Heart right ventricle (tissue), 16 donors: Measurements from ENCODE around the gene CD300H. TPM values are rescaled to one million over a fixed set of nuclear protein-coding genes. Genes with fewer than 3 reads are reported as not detected.
A peak's percentile ranks its signal among the peaks of the same experiment; 100 is the strongest.

Experiments used
- ATAC-seq, 8 donors: fragments of 200-7000 bp; cut with Tn5 transposase; one replicate each; pipeline ENCODE4 v1.9.1; 2020; ENCODE audit warnings: mild to moderate bottlenecking in 8 of 8, moderate library complexity in 8 of 8, moderate number of reproducible peaks in 1 of 8
- DNase-seq, 2 donors: peaks; one replicate each; pipeline ENCODE4 v3.0.0-alpha.2; 2020
- H3K27ac ChIP-seq, 10 donors: fragments of 200-600 bp; sonication (generic) in 2 of 10; one replicate each; pipeline versions ENCODE4 v1.5.0 to v1.8.0; 2020 to 2022; ENCODE audit warnings: mild to moderate bottlenecking in 3 of 10
- H3K27me3 ChIP-seq, 7 donors: fragments of 200-600 bp; one replicate each; pipeline ENCODE4 v1.8.0; 2021 to 2022; ENCODE audit warnings: mild to moderate bottlenecking in 2 of 7
- H3K36me3 ChIP-seq, 9 donors: fragments of 200-600 bp; sonication (generic) in 1 of 9; one replicate each; pipeline versions ENCODE4 v1.5.0 to v1.8.0; 2020 to 2022; ENCODE audit warnings: mild to moderate bottlenecking in 2 of 9
- H3K4me1 ChIP-seq, 9 donors: fragments of 200-600 bp; sonication (generic) in 1 of 9; one replicate each; pipeline versions ENCODE4 v1.5.0 to v1.8.0; 2020 to 2022; ENCODE audit warnings: mild to moderate bottlenecking in 4 of 9
- H3K4me3 ChIP-seq, 10 donors: fragments of 200-600 bp; sonication (generic) in 2 of 10; one replicate each; pipeline versions ENCODE4 v1.5.0 to v1.8.0; 2020 to 2022; ENCODE audit warnings: mild to moderate bottlenecking in 7 of 10, moderate library complexity in 2 of 10
- H3K9me3 ChIP-seq, 11 donors: fragments of 200-600 bp in 10 of 11; sonication (generic) in 2 of 11; one replicate each; pipeline versions ENCODE4 v1.5.0 to v1.8.0; 2013 to 2022; ENCODE audit warnings: mild to moderate bottlenecking in 2 of 11, control low read depth in 1 of 11, moderate library complexity in 1 of 11
- WGBS, 2 donors: extraction: QIAGEN DNeasy Blood & Tissue Kit; methylation state at CpG; one replicate each; pipeline ENCODE4 v1.1.7; 2013; ENCODE audit warnings: inconsistent platforms in 1 of 2; 5-methylcytosine and 5-hydroxymethylcytosine counted together
- intact Hi-C, 10 donors: fragments of 100-400 bp; cut with DNase I; formaldehyde crosslinking; loops; one replicate each; pipeline versions ENCODE4 v1.11.1 to v1.14.2; 2022
- polyA plus RNA-seq, 2 donors: library from polyadenylated mRNA; stranded (reverse); fragments of 200-250 nt; gene quantifications; one replicate each; pipeline ENCODE4 v1.2.3, GENCODE V29; 2013
- total RNA-seq, 10 donors: library from RNA; stranded (reverse); fragmentation: NEBNext Ultra II Directional in 3 of 10; extraction: Animal tissue kit (Norgen Biotek cat#: 25700) in 3 of 10; gene quantifications; one replicate each; pipeline versions ENCODE4 v1.2.1 to v1.2.4, GENCODE V29; 2021 to 2023
- TF ChIP-seq, protein P1 (sequence below), 9 donors: fragments of 200-600 bp; sonication (generic) in 2 of 9; IDR thresholded peaks; one replicate each; pipeline versions ENCODE4 v1.5.0 to v1.8.0; 2021 to 2022; ENCODE audit warnings: antibody characterized with exemption in 9 of 9, mild to moderate bottlenecking in 5 of 9, moderate library complexity in 1 of 9
- donor health status: Arrhythmogenic right ventricular cardiomyopathy.
- donor health status: ischemic (EF 13 %, LVEDD 7.1; RV severe dilation, severe dysfunction).
- donor health status: healthy with polysubstance abuse.
- donor health status: DM: no; HTN: yes; CAD: no.
- donor health status: DM: no; HTN: no; CAD: no.
- donor health status: ischemic (EF 25% LVEDD 6.9; RV normal size, moderate dysfunction).
- donor health status: ischemic (EF 25% LVEDD 5.7; RV mildly dilated, moderate dysfunction).
- donor health status: healthy.
- donor health status: DM: yes; HTN: yes; CAD: no.
- donor health status: Ischemic cardiomyopathy.
- donor health status: ischemic (EF 35%, LVEDD 5.7; RV mildly dilated, moderate dysfunction).
- donor health status: nonischemic (EF 11% LVEDD 7.7; RV severe dilation, severe dysfunction).
- donor health status: DM: yes; HTN: yes; CAD: no.
- donor health status: PGD.
- donor health status: ischemic (EF 29% LVEDD 5.4; RV normal size, mild dysfunction).
- donor health status: nonischemic (EF 23%, LVEDD 6.1; RV moderate dilation, normal function).

Gene CD300H
- total and polyA plus RNA-seq, 12 donors, result 0.49 to 0.97 TPM; not detected in 10

GRCh38 chr17:74516561-74517328 is 50.6 kb downstream of the CD300H start:
- Histone ChIP-seq H3K4me3 (no peak overlapping the region), H3K4me1 (peaks cover 0 to 40% (median 0%) of the 10 kb centered on the region in 9 donors), H3K9me3 (peaks cover 0 to 5% (median 0%) of the 10 kb centered on the region in 11 donors), H3K36me3 (no peaks in the 10 kb centered on the region), H3K27me3 (peaks cover 0 to 13% (median 2%) of the 10 kb centered on the region in 7 donors), H3K27ac (peak overlapping the region in 1 of 10 donors; percentile 47)
- TF ChIP-seq, protein P1, sequence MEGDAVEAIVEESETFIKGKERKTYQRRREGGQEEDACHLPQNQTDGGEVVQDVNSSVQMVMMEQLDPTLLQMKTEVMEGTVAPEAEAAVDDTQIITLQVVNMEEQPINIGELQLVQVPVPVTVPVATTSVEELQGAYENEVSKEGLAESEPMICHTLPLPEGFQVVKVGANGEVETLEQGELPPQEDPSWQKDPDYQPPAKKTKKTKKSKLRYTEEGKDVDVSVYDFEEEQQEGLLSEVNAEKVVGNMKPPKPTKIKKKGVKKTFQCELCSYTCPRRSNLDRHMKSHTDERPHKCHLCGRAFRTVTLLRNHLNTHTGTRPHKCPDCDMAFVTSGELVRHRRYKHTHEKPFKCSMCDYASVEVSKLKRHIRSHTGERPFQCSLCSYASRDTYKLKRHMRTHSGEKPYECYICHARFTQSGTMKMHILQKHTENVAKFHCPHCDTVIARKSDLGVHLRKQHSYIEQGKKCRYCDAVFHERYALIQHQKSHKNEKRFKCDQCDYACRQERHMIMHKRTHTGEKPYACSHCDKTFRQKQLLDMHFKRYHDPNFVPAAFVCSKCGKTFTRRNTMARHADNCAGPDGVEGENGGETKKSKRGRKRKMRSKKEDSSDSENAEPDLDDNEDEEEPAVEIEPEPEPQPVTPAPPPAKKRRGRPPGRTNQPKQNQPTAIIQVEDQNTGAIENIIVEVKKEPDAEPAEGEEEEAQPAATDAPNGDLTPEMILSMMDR (IDR thresholded peaks at IDR 0.05), result no peak
- DNase-seq, result no peak
- ATAC-seq, result no peak
- 86 to 87% methylated on average over 3 of the region's 3 CpGs for WGBS, 2 donors
- intact Hi-C loops, result no loop called here

DNA sequence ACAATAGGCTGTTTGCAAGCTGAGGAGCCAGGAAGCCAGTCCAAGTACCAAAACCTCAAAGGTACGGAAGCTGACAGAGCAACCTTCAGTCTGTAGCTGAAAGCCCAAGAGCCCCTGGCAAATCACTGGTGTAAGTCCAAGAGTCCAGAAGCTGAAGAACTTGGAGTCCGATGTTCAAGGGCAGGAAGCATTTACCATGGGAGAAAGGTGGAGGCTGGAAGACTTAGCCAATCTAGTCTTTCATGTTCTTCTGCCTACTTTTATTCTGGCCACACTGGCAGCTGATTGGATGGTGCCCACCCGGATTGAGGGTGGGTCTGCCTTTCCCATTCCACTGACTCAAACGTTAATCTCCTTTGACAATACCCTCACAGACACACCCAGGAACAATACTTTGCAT is 51.4 kb downstream of the CD300H start:
- Histone ChIP-seq H3K27ac (no peak overlapping the region), H3K36me3 (no peaks in the 10 kb centered on the region), H3K27me3 (peaks cover 0 to 17% (median 0%) of the 10 kb centered on the region in 7 donors), H3K9me3 (peaks cover 0 to 5% (median 0%) of the 10 kb centered on the region in 11 donors), H3K4me3 (no peak overlapping the region), H3K4me1 (peaks cover 0 to 36% (median 0%) of the 10 kb centered on the region in 9 donors)
- intact Hi-C loops, result no loop called here
- WGBS, 2 donors, result 77 to 78% methylated on average over 4 of the region's 4 CpGs
- ATAC-seq (no peak), DNase-seq (no peak)
- TF ChIP-seq, protein P1 (IDR thresholded peaks at IDR 0.05), result no peak

- no peak overlapping the region for H3K27ac ChIP-seq
- WGBS, 2 donors, result 93 to 95% methylated on average over 10 of the region's 10 CpGs
- H3K27me3 ChIP-seq, result peaks cover 0 to 17% (median 0%) of the 10 kb centered on the region in 7 donors
- DNase-seq (no peak), ATAC-seq (no peak)
- peaks cover 0 to 5% (median 0%) of the 10 kb centered on the region in 11 donors for H3K9me3 ChIP-seq
- peaks cover 0 to 28% (median 0%) of the 10 kb centered on the region in 9 donors for H3K4me1 ChIP-seq
- H3K4me3 ChIP-seq, result no peak overlapping the region
- TF ChIP-seq, protein P1 (IDR thresholded peaks at IDR 0.05), result no peak
- intact Hi-C loops, result no loop called here
- H3K36me3 ChIP-seq, result no peaks in the 10 kb centered on the region
These were observed 52.5 kb downstream of the CD300H start for GRCh38 chr17:74514632-74515334.

DNA sequence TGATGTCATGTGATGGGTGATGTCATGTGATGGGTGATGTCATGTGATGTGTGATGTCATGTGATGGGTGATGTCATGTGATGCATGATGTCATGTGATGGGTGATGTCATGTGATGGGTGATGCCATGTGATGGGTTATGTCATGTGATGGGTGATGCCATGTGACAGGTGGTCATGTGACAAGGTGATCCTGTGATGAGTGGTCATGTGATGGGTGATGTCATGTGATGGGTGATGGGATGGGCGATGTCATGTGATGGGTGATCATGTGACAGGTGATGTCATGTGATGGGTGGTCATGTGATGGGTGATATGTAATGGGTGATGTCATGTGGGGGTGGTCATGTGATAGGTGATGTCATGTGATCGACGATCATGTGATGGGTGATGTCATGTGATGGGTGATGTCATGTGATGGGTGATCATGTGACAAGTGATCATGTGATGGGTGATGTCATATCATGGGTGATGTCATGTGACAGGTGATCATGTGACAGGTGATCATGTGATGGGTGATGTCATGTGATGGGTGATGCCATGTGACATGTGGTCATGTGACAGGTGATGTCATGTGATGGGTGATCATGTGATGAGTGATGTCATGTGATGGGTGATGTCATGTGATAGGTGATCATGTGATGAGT is 53.2 kb downstream of the CD300H start:
- DNase-seq (no peak), ATAC-seq (no peak)
- Histone ChIP-seq H3K9me3 (peaks cover 0 to 5% (median 0%) of the 10 kb centered on the region in 11 donors), H3K27ac (no peak overlapping the region), H3K27me3 (peaks cover 0 to 17% (median 0%) of the 10 kb centered on the region in 7 donors), H3K4me1 (peaks cover 0 to 22% (median 0%) of the 10 kb centered on the region in 9 donors), H3K36me3 (no peaks in the 10 kb centered on the region), H3K4me3 (no peak overlapping the region)
- TF ChIP-seq, protein P1 (IDR thresholded peaks at IDR 0.05), result no peak
- WGBS, 2 donors, result 27 to 80% methylated on average over 3 of the region's 3 CpGs
- intact Hi-C loops, result no loop called here
